IPS-20b (cell line): ENCODE data around the gene RADIL.
"Not testable (repeated sequence)": the region's sequence is repeated elsewhere in the genome, so short reads cannot be mapped to it uniquely, and the experiment has no call there.

ENCODE experiments used
- H3K27ac ChIP-seq: one replicate; pipeline ENCODE4 v1.5.1; 2013; ENCODE audit warnings: low read length
- H3K27me3 ChIP-seq: 2 replicates; pipeline ENCODE4 v1.6.1; 2013; ENCODE audit warnings: mild to moderate bottlenecking, low read length, inconsistent platforms; ENCODE audit not compliant: insufficient read depth
- H3K36me3 ChIP-seq: 2 replicates; pipeline ENCODE4 v1.6.1; 2013; ENCODE audit warnings: low read depth, mild to moderate bottlenecking, inconsistent platforms, low read length, moderate library complexity; ENCODE audit not compliant: insufficient read depth
- H3K4me1 ChIP-seq: 2 replicates; pipeline ENCODE4 v1.6.1; 2013; ENCODE audit warnings: mild to moderate bottlenecking, control low read depth, inconsistent platforms, low read length, moderate library complexity; ENCODE audit not compliant: insufficient read depth
- H3K4me3 ChIP-seq: 2 replicates; pipeline ENCODE4 v1.5.1; 2013; ENCODE audit warnings: mild to moderate bottlenecking, low read length, inconsistent platforms
- H3K9ac ChIP-seq: 2 replicates; pipeline ENCODE4 v1.6.1; 2013; ENCODE audit warnings: low read depth, mild to moderate bottlenecking, inconsistent platforms, low read length, moderate library complexity
- H3K9me3 ChIP-seq: 2 replicates; pipeline ENCODE4 v1.6.1; 2013; ENCODE audit warnings: mild to moderate bottlenecking, low read depth, low read length, inconsistent platforms; ENCODE audit not compliant: insufficient read depth

Gene RADIL

DNA sequence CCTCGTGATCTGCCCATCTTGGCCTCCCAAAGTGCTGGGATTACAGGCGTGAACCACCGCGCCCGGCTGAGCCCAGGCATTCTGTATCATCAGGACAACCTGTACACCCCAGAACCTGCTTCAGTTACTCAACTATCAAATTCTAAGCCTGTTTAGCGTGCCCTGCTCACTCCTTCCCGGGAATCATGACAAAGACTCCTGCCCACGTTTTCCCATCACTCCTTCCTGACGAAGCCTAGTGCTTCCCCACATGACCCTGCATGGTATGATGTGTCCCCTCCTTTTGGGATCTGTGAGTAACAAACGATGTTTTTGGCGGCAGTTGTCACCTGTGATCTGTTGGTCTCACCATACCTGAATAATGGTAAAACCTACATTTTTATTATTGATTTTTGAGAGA is 12.2 kb upstream of the RADIL start:
- no peaks in the 10 kb centered on the region for H3K27me3 ChIP-seq
- no peaks in the 10 kb centered on the region for H3K36me3 ChIP-seq
- H3K27ac ChIP-seq, result no peak overlapping the region

DNA sequence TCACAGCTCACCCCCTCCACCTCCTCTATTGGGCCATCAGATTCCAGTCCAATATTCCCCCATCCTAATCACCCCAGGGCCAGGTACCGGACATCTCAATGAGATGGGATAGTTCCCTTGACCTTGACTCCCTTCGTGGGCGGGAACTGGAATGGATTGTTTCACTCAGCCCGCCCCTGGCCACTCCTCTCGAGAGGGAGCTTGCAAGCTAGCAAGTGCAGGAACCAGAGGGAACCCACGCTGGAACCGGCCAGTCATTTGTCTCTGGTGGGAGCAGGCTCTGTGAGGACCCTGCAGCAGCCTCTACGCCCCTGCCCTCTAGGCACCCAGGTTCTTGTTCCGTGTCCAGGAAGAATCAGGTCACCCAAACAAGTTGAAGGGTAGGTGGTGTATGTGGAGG is 11.0 kb upstream of the RADIL start:
- no peak overlapping the region for H3K4me3 ChIP-seq
- H3K4me1 ChIP-seq, result no peaks in the 10 kb centered on the region
- H3K9me3 ChIP-seq, result no peaks in the 10 kb centered on the region
- no peak overlapping the region for H3K27ac ChIP-seq
- H3K9ac ChIP-seq, result no peak overlapping the region
- no peaks in the 10 kb centered on the region for H3K27me3 ChIP-seq
- H3K36me3 ChIP-seq, result no peaks in the 10 kb centered on the region

More for the DNA sequence above, 12.2 kb upstream of the RADIL start:
- Histone ChIP-seq H3K9me3 (no peaks in the 10 kb centered on the region), H3K4me3 (no peak overlapping the region), H3K4me1 (no peaks in the 10 kb centered on the region), H3K9ac (no peak overlapping the region)

DNA sequence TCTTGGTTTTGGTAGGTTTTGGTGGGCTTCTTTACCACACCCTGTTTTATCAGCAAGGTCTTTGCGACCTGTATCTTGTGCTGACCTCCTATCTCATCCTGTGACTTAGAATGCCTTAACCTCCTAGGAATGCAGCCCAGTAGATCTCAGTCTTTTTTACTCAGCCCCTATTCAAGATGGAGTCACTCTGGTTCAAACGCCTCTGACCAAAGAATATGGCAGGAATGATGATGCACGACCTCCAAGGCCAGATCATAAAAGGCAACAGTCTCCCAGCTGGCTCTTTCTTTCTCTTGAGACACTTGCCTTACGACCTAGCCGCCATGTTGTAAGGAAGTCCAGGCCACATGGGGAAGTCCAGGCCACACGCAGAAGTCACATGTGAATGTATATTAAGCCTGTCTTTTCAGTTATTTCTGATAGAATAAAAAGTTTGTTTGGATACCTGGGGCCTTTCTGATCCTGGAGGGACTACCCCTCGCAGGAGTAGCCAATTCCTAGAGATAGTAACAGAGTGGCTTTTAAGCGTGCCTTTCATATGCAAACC is 10.5 kb upstream of the RADIL start:
- no peaks in the 10 kb centered on the region for H3K9me3 ChIP-seq
- H3K4me1 ChIP-seq, result no peaks in the 10 kb centered on the region
- no peaks in the 10 kb centered on the region for H3K27me3 ChIP-seq
- no peak overlapping the region for H3K27ac ChIP-seq
- H3K4me3 ChIP-seq, result no peak overlapping the region
- H3K9ac ChIP-seq, result no peak overlapping the region
- no peaks in the 10 kb centered on the region for H3K36me3 ChIP-seq

DNA sequence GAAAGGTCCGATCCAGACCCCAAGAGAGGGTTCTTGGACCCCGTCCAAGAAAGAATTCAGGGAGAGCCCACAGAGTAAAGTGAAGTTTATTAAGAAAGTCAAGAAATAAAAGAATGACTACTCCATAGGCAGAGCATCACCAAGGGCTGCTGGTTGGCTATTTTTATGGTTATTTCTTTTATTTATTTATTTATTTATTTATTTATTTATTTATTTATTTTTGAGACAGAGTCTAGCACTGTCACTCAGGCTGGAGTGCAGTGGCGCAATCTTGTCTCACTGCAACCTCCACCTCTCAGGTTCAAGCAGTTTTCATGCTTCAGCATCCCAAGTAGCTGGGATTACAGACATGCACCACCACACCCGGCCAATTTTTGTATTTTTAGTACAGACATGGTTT is 9.7 kb upstream of the RADIL start:
- not testable (repeated sequence) for H3K4me1 ChIP-seq, H3K36me3 ChIP-seq, H3K9ac ChIP-seq, H3K27me3 ChIP-seq, H3K9me3 ChIP-seq, H3K27ac ChIP-seq, H3K4me3 ChIP-seq

- H3K27me3 ChIP-seq, H3K27ac ChIP-seq, H3K9ac ChIP-seq, H3K4me1 ChIP-seq, H3K4me3 ChIP-seq, H3K9me3 ChIP-seq, H3K36me3 ChIP-seq: not testable (repeated sequence)
Measured at GRCh38 chr7:4891522-4891921, 8.0 kb upstream of the RADIL start.

GRCh38 chr7:4889682-4890081 is 6.2 kb upstream of the RADIL start:
- no peak overlapping the region for H3K4me3 ChIP-seq
- no peaks in the 10 kb centered on the region for H3K27me3 ChIP-seq
- no peaks in the 10 kb centered on the region for H3K36me3 ChIP-seq
- no peak overlapping the region for H3K9ac ChIP-seq
- no peak overlapping the region for H3K27ac ChIP-seq
- H3K4me1 ChIP-seq, result no peaks in the 10 kb centered on the region
- no peaks in the 10 kb centered on the region for H3K9me3 ChIP-seq

DNA sequence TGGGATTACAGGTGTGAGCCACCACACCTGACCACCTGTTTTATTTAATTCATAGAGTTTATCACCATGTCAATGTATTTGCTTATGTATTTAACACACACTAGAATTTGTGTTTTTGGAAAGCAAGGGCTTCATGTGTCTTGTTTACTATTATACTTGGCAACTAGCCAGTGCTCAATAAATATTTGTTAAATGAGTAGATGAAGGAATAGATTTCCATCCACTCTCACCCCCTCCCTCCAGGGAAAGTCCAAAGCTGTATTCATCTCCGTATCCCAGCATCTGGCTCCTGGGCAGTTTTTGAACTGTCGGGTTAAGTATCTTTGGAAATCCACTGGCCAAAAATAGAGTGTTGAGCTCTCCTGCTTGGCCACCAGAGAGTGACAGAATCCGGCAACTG is 4.6 kb upstream of the RADIL start:
- Histone ChIP-seq H3K9me3 (no peaks in the 10 kb centered on the region), H3K36me3 (no peaks in the 10 kb centered on the region), H3K4me3 (no peak overlapping the region), H3K9ac (no peak overlapping the region), H3K4me1 (no peaks in the 10 kb centered on the region), H3K27me3 (no peaks in the 10 kb centered on the region), H3K27ac (no peak overlapping the region)

DNA sequence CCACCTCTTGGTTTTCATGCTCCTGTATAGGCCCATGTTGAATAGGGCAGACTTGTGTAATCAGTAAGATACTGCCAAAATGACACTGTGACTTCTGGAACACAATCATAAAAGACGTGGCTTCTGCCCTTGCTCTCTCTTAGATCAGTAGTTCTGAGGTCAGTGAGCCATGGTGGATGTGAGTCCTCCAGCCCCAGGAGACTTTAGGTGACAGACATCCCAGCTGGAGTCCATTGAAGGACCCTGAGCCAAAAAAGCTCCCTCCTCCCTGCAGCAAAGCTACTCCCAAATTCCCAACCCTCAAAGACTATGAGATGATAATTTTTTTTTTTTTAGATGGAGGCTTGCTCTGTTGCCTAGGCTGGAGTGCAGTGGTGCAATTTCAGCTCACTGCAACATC is 3.2 kb upstream of the RADIL start:
- H3K9ac ChIP-seq, result no peak overlapping the region
- peaks cover 12% of the 10 kb centered on the region; the same call in 1 of the 2 replicates for H3K27me3 ChIP-seq
- no peaks in the 10 kb centered on the region for H3K36me3 ChIP-seq
- no peaks in the 10 kb centered on the region for H3K9me3 ChIP-seq
- H3K4me1 ChIP-seq, result no peaks in the 10 kb centered on the region
- no peak overlapping the region for H3K4me3 ChIP-seq
- H3K27ac ChIP-seq, result no peak overlapping the region

DNA sequence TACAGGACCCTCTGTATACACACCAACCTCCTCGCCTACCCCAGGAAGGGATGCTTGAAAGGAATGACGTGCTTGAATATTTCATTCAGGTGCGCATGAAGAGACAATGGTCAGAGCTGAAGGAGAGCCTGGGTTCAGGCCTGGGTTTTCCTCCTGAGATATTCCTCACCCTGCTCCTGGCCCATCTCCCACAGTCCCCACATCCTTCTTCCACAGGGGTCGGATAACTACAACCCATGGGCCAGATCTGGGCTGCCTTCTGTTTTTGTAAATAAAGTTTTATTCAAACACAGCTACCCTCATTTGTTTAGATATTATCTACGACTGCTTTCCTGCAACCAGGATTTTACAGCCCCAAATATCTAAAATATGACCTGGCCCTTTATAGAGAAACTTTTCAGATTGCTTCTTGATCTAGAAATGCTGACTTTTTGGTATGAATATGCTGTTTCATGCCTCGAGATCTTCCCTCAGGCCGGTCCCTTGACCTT is 1.8 kb upstream of the RADIL start:
- Histone ChIP-seq H3K27ac (no peak overlapping the region), H3K4me1 (no peaks in the 10 kb centered on the region), H3K4me3 (no peak overlapping the region), H3K9ac (no peak overlapping the region), H3K27me3 (peaks cover 14% of the 10 kb centered on the region; the same call in 1 of the 2 replicates), H3K36me3 (no peaks in the 10 kb centered on the region), H3K9me3 (no peaks in the 10 kb centered on the region)

DNA sequence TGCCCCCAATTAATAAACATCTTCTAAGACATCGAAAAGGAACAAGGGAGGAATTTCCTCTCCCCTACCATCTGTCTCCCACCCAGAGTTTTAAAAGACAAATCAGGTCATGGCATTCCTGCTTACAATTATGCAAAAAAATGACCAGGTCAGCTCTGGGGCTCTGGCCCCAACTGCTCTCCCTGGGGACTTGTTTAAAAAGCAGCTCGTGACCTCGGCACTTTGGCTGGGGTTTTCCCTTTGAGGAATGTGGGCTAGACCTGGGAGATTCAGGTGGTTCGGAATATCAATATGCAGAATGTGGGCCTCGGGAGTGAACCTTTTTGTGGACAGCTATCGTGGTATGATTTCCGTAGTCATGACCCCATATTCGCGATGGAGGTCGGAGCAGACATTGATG is 648 bp upstream of the RADIL start:
- no peak overlapping the region for H3K27ac ChIP-seq
- H3K4me1 ChIP-seq, result no peaks in the 10 kb centered on the region
- no peaks in the 10 kb centered on the region for H3K9me3 ChIP-seq
- H3K36me3 ChIP-seq, result no peaks in the 10 kb centered on the region
- H3K9ac ChIP-seq, result no peak overlapping the region
- peaks cover 14% of the 10 kb centered on the region; the same call in 1 of the 2 replicates for H3K27me3 ChIP-seq
- no peak overlapping the region for H3K4me3 ChIP-seq

DNA sequence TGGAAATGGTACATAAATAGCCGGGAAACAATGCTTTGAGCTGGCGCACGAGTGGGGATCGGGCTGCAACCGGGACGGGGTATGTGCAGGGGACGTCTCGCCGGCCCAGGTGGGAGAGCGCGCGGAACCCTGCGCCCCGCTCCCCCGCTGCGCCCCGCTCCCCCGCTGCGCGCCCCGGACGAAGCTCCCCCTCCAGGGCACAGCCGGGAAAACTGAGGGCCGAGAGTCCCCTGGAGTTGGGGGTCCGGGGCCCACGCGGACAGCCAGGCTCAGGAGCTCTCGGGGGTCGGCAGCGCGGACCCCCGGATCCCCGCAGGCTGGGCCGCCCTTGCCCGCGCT is 514 bp downstream of the RADIL start:
- Histone ChIP-seq H3K4me1 (no peaks in the 10 kb centered on the region), H3K36me3 (no peaks in the 10 kb centered on the region), H3K9me3 (no peaks in the 10 kb centered on the region), H3K27ac (no peak overlapping the region), H3K9ac (peak overlapping the region; percentile 76; the same call in 1 of the 2 replicates), H3K4me3 (peak overlapping the region; percentile 81), H3K27me3 (peaks cover 14% of the 10 kb centered on the region; the same call in 1 of the 2 replicates)

DNA sequence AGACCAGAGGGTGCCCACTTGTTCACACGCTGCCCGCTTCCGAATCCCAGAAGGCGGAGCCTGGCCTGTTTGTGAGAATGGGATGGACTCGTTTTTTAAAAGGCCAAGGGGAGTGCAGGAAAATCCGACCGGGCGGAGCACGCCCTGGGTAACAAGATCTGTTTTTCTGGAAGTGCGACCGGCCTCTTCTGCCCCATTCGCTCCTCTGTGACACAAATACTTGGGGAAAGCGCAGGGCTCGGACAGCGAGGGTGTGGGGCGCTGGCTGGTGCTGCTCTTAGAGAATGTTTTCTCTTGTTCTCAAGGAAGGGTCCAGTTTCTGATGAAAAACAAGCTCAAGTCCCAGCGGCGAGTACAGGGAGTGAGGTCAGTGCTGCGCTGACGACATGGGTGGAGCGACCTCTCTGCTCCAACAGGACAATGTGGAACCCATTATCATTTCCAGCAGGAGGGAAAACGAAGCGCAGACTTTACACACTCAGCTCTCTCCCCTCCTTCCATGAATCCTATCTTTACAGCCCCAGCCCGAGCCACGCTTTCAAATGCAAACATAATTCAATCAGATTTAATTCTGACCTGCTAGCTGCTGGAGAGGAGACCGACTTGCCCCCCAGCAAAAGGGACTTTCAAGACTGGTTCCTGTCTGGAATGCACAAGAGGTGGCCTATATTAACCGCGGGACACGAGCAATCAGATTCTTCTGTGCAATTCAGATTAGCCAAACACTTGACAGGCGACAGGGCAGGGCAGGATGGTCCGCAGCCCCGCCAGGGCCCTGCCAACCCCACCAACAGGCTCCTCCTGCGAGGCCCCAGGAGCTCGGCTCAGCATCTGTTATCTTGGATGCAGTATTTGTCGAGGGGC is 1.1 kb downstream of the RADIL start:
- H3K27me3 ChIP-seq, result peaks cover 14% of the 10 kb centered on the region; the same call in 1 of the 2 replicates
- H3K4me3 ChIP-seq, result peak overlapping the region; percentile 81
- H3K9me3 ChIP-seq, result no peaks in the 10 kb centered on the region
- H3K9ac ChIP-seq, result peak overlapping the region; percentile 76; the same call in 1 of the 2 replicates
- no peaks in the 10 kb centered on the region for H3K36me3 ChIP-seq
- H3K4me1 ChIP-seq, result no peaks in the 10 kb centered on the region
- no peak overlapping the region for H3K27ac ChIP-seq
